GM19239 (cell line): ENCODE measurements around the gene DDX4.
A peak's percentile ranks its signal among the peaks of the same experiment; 100 is the strongest.
"Not testable (repeated sequence)": the region's sequence is repeated elsewhere in the genome, so short reads cannot be mapped to it uniquely, and the experiment has no call there.

Experiments
- DNase-seq: peaks from one replicate; pipeline ENCODE4 v3.0.0; 2011; ENCODE audit warnings: low spot score; ENCODE audit not compliant: insufficient read length
- FAIRE-seq: peaks from 2 replicates; lab custom pipeline; 2011; peaks lifted over from hg19 to GRCh38; lab: Jason Lieb, UNC

The DDX4 gene

DNA sequence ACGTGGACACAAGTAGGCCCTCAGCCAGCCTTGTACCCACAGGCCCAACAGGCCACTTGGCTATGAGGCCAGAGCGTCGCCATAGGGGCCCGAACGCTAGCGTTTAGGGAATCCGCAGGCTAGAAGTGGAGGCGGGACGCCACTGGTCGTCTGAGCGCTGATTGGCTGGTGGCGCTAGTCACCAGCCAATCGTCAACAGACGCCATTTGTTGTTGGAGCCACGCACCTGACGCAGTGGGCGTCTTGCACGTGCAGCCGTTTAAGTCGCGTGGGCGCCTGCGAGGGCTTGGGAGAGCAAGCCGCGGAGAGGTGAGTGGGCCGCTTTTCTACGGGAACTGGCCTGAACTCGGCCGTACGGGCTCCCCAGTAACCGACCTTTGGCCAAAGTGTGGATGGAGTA, at the start of gene DDX4:
TSS of gene DDX4 (plus strand) at position 269 of the 400 bp plus-strand sequence. CDS start 903 bp downstream, outside the sequence.
- DNase-seq (no peak), FAIRE-seq (no peak)

DNA sequence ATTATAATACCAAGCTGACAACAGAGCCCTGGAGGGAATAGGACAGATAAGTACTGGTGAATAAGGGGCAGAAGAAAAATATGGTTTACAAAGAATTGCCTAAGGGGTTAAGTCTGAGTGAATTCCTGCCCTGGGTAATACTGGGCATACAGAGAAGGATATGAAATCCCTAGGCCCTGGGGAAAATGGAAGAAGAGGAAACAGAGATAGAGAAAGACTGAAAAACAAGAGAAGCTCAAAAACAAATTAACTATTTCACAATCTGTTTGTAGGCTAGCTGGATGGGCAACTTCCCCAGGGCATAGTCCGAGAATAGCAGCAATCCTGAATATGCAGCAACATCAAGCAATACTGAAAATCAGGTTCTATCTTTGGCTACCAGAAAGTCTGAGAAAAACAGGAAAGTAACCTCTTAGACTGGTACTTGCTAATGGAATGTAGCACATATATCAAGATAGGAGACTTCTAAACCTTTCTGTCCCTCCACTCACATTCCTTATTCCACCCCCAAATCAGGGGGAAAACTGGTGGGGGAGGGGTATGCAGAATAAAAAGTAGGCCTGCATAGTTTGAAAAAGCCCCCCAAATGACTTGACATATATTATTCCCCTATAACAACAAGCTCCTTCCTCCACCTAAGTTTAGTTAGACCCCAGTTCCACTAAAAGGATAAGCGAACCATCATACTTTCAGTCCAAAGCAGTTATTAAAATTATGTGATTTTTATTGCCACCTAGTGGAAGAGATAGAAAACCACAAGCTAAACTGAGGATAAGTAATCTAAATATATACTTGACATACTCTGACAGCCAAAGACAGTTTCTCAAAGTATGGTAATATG, 46.4 kb upstream of the DDX4 start:
- peak; percentile 22 for DNase-seq
- FAIRE-seq, result peak; percentile 88

DNA sequence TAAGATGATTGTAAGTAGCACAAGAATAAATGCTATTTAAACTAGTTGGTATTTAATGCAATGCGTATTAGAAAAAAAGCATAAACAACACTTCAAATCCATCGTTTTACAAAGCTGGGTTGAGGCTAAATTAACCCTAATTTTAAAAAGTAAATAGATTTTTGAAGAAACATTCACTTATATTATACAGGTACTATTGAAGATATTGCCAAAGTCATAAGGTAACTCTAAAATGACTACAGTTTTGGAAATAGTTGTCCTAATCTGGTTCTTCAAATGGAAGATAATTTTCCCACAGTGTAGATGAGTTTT, 45.8 kb upstream of the DDX4 start:
- FAIRE-seq, result no peak
- no peak for DNase-seq

DNA sequence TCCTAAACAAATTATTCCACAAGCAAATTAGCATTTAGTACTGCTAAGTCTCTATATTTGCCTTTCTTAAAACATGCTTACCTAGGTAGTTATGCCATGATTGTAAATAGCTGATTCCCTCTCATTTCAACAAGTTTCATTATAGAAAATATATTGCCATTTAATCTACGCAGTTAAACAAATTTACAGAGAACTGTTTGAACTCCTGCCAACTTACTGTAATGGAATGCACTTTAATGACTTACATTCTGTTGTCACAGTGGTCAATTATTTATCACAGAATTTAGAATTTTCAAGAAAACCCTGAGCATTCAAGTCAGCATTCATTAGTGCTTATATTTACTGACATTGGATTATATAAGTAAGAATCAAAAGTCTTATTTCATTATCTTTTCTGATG, 45.4 kb upstream of the DDX4 start:
- no peak for FAIRE-seq
- DNase-seq, result no peak

DNA sequence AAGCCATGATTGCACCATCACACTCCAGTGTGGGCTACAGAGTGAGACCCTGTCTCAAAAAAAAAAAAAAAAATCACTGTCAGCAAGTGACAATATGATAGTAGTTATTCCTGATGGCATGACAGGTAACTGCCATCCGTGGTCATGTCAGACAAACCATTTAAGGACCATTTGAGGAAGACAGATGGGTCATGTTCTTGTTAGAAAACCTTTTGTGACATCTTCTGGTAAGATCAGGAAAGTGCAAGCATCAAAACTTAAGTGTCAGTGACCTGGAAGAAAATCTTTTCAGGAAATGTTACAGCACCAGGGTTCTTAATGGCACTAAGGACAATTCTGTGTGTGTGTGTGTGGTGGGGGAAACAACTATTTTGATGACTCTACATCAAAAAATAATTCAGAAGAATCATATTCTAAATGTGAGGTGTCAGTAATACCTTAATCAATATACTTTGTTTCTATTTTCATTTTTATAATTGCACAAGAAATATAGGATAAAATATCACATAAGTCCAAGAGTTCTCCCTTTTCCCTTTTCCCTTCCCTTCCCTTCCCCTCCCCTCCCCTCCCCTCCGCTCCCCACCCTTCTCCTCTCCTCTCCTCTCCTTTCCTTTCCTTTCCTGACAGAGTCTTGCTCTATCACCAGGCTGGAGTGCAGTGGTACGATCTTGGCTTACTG, 43.6 kb upstream of the DDX4 start:
- no peak for FAIRE-seq
- DNase-seq, result no peak

DNA sequence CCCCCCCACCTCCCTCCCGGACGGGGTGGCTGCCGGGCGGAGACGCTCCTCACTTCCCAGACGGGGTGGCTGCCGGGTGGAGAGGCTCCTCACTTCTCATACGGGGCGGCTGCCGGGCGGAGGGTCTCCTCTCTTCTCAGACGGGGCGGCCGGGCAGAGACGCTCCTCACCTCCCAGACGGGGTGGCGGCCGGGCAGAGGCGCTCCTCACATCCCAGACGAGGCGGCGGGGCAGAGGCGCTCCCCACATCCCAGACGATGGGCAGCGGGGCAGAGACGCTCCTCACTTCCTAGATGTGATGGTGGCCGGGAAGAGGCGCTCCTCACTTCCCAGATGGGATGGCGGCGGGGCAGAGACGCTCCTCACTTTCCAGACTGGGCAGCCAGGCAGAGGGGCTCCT, 41.2 kb upstream of the DDX4 start:
- not testable (repeated sequence) for DNase-seq, FAIRE-seq

DNA sequence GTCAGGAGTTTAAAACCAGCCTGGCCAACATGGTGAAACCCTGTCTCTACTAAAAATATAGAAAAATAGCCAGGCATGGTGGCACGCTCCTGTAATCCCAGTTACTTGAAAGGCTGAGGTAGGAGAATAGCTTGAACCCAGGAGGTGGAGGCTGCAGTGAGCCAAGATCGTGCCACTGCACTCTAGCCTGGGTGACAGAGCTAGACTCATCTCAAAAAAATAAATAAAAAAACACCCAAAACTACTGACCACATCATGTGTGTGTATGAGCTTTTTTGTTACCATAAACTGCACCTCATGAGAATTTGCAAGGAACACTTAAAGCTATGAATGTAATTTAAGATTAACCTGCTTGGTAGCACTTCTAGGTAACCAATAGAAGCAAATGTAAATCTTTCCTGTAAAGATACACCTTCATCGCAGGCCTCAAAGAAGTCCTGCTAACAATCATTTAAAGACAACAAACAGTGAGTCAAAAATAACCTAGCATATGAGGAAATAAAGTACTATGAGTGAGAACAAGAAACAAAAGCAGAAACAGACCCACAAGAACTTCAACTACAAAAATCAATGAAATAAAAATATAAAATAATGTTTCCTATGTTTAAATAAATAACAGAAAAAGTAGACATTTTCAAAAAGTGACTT, 38.7 kb upstream of the DDX4 start:
- FAIRE-seq (no peak), DNase-seq (no peak)

DNA sequence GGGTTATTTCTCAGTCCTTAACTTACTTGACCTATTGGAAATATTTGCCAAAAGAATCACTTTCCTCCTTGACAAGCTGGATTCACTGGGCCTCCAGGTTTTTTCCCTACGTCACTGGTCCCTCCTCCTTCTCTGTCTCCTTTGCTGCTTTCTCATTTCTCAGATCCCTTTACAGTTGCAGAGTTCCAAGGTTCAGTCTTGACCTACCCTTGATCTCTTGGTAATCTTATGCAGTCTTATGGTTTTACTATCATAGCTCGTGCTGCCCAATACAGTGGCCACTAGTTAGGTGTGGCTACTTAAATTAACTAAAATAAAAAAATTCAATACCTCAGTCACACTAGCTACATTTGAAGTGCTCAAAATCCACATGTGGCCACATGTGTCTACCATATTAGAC, 37.1 kb upstream of the DDX4 start:
- FAIRE-seq, result peak; percentile 14

DNA sequence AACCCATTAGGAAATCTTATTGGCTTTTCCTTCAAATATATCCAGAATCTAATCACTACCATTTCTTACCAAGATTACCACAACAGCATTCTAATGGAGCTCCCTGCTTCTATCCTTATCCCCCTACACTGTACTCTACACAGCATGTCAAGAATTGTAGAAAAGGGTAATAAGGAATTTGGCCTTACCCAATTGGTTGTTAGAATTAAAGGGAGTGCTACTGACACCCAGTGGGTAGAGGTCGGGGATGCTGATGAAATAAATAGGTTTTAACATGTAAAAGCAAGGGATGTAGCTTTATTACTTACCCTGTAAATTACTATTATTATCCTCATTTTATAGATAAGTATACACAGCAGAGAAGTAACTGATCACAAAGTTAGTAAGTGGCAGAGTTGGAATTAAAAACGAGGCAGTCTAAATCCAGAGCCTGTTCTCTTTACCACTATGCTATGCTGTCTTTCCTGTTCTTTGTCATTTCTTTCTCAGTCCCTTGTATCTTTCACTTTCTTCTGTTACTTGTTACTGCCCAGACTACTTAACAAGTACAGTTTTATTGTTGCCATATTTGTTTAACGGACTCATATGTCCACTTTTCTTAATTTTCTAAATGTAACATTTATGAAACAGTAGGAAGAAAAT, 36.3 kb upstream of the DDX4 start:
- peak; percentile 45 for FAIRE-seq

More for the DNA sequence above, 37.1 kb upstream of the DDX4 start:
- DNase-seq, result no peak

DNA sequence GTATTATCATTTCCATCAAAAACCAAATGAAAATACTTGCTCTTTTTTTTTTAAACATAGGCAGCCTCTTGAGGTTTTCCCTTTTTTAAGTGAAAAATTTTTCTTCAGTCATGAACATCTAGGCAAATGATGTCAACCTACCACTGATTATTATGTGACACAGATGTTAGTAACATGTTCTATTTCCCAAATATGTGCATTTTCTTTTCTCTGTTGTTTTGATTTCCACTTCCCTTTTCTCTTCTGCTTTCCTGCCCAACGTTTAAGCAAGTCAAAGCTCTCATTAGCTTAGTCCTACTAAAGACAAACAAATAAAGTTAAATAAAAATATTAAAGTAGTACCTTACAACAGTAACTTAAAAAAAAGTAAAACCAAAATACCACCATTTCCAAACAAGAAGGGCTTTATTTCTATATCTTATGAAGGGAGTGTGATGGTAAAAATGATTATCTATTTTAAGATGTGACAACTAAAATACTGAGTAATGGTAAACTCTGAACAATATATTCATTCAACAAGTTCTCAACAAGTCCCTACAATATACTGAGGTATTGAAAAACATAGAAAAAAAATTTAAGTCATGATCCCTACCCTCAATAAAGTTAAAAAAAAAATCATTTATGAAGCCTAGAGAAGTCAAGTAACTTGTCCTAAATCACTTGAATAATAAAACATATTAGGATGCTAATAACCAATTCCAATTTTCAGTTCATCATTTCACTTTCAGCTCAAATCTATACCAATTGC, 35.1 kb upstream of the DDX4 start:
- DNase-seq (no peak), FAIRE-seq (no peak)

More for the DNA sequence above, 36.3 kb upstream of the DDX4 start:
- no peak for DNase-seq

DNA sequence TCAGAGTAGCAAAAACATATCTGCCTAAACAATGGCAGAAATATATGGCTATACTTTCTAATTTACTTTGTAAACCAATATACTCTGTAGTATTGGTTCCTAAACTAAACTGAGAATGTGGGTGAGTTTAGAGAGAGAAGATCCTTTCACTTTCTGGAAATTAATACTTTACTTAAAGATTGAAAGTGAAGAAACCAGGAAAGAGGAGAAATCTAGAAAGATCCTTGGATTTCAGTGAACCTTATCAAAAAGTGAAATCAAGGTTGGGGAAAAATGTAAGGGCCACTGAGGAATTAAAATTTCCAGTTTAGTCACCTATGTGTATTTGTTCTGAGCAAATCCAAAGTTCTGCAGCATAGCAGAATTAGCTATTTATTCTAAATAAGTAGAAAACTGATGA, 31.6 kb upstream of the DDX4 start:
- FAIRE-seq (no peak), DNase-seq (no peak)

DNA sequence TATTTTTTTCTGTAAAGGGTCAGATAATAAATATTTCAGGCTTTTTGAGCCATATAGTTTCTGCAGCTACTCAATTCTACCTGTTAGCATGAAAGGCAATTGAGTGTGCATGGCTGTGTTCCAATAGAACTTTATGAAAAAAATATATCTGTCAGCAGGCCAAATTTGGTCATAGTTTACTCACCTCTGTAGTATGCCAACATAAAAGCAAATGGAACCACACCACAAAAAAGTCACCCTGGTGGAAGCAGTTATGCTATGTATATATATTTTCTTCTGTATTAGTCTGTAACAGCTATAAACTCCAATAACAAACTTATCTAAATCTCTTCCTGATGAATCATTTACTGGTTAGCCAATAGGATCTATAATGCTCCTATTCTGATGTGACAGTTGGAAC, 29.1 kb upstream of the DDX4 start:
- FAIRE-seq (no peak), DNase-seq (no peak)

DNA sequence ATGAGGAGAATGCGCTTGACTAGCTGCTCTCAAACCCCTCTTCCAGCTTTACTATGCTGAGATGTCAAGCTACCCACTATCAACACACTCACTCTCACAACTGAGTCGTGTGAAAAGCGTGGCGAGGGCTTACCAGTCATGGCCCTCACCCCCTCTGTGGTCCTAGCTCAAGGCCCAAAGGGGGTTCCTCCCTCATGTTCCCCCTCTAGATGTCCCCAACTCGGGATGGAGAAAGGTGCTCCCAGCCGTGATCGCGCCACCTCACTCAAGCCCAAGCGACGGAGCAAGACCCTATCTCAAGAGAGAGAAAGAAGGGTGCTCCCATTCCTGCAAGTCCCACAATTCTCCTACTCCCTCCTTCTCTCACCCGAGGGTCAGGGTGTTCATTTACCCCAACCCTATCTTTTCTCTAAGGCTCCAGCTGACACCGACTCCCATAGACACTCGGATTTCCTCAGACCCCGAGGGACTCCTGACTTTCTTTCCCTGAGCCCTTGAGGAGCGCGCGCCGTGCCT, 26.3 kb upstream of the DDX4 start:
- FAIRE-seq (no peak), DNase-seq (no peak)

DNA sequence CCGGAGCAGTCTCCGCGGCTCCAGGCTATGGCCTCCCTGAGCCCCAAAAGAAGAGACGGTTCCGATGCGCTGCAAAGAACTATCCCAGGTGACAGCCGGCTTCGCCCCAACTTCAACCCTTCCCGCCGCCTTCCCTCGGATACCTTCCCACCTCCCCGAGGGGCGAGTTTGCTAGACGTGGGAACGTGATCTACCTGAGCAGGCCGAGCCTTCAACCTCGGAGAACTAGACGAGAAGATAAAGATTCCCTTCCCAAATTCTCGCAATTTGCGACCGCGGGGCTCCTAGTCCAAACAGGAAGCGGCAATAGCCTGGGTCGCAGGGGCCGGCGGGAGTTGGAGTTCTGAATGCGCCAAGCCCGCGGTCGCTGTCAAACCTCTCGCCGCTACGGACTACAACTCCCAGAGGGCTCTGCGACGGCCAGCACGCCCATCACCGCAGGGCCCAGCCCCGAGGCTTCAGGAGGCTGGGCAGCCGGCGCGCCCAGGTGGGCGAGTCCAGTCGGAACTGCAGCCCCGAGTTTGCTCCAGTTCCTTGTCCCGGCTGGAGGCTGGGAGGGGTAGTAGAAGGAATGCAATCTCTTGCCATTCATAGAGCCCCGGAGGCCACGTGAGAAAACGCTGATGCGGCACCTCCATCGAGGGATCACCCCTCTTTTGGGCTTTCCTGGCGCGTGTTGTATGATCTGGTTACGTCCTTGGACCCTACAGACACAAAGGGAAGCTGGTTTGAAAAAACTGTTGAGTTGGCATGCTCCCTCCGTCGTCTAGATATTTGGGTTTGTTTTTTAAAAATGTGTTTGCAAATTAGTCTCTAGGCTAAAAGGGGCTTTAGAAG, 25.6 kb upstream of the DDX4 start, which contains the start of gene SLC38A9:
TSS of gene SLC38A9 (minus strand) at position 302 of the 837 bp plus-strand sequence. CDS start 14,366 bp downstream, outside the sequence.
- DNase-seq (peak; percentile 73), FAIRE-seq (peak; percentile 90)

DNA sequence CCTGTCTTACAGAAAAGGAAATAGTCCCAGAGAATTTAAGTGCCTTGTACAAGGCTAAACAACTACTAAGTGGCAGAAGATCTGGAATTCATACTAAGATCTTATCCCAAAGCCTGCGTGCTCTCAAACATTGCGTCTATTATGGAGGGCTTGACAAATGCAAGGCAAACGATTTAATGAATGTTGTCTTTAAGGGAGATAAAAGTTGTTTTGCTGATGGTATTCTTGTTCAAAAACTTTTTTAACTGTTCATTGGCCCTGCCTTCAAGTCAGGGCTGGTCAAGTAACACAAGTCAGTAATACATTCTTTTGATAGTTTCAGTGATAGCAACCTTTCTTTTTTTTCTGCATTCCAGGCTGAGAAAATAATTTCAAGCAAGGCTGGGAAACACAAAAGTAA, 24.0 kb upstream of the DDX4 start:
- no peak for DNase-seq
- no peak for FAIRE-seq

DNA sequence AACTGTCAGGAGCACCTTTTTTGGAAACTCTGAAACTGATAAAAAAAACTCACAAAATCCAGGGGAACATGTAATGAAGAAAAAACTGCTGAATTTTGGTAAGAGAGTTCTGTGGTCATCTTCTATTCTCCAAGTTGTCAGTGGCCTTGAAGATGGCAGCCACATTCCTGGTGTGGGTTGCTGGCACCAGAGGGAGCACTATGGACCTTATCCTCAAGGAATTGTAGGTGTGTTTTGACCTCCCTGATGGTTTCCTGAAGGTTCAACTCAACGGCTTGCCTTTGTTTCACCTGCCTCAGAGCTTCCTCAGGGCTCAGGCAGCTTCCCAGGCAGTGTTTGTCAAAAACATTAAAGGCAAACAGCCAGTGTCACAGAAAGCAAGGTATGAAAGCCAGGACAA, 23.5 kb upstream of the DDX4 start:
- no peak for FAIRE-seq
- DNase-seq, result no peak

DNA sequence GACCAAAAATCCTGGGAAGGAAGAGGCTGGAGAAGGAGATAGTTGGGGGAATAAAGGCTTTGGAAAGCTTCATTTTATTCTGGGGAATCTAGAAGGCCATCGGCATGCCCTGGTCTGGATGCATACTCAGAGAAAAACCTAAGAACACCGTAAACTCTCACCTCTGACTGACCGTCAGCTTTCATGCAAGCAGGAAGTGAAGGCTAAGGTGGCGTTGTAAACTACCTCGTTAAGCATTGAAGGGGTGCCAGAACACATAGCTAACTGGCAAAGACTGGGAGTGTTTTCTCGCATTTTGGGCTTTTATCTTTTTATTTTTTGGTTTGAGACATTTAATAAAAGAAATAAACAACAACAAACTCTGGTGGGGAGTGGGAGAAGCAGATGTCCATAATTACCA, 23.1 kb upstream of the DDX4 start:
- FAIRE-seq, result no peak
- DNase-seq, result no peak

DNA sequence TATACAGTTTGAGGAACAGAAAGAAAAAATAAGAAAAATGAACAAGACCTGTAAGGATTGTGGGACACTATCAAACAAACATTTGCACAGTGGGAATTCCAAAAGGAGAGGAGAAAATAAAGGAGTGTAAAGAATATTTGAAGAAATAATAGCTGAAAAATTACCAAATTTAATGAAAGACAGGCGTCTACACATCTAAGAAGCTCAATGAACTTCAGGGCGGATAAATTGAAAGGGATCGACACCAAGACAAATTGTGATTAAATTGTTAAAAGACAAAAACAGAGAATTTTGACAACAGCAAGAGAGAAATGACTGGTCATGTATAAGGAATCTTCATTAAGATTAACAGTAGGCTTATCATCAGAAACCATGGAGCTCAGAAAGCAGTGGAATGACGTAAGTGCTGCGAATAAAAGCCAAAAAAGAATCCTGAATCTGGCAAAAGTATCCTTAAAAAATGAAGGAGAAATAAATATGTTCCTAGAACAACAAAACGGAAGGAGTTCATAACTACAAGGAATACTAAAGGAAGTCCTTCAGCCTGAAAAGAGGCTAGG, 22.3 kb upstream of the DDX4 start:
- DNase-seq (no peak), FAIRE-seq (no peak)

DNA sequence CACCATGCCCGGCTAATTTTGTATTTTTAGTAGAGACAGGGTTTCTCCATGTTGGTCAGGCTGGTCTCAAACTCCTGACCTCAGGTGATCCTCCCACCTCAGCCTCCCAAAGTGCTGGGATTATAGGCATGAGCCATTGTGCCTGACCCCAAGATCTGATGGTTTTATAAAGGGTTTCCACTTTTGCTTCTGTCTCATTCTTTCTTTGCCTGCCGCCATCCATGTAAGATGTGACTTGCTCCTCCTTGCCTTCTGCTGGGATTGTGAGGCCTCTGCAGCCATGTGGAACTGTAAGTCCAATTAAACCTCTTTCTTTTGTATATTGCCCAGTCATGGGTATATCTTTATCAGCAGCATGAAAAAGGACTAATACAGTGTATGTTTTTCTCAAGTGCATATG, 18.8 kb upstream of the DDX4 start:
- FAIRE-seq, DNase-seq: not testable (repeated sequence)
